ENCODE data around the gene PPP1CB. TPM values are rescaled to one million over a fixed set of nuclear protein-coding genes. Genes with fewer than 3 reads are reported as not detected.

The PPP1CB gene
- total and polyA plus RNA-seq, 4 donors, result 85.7 to 309 (median 181) TPM

DNA sequence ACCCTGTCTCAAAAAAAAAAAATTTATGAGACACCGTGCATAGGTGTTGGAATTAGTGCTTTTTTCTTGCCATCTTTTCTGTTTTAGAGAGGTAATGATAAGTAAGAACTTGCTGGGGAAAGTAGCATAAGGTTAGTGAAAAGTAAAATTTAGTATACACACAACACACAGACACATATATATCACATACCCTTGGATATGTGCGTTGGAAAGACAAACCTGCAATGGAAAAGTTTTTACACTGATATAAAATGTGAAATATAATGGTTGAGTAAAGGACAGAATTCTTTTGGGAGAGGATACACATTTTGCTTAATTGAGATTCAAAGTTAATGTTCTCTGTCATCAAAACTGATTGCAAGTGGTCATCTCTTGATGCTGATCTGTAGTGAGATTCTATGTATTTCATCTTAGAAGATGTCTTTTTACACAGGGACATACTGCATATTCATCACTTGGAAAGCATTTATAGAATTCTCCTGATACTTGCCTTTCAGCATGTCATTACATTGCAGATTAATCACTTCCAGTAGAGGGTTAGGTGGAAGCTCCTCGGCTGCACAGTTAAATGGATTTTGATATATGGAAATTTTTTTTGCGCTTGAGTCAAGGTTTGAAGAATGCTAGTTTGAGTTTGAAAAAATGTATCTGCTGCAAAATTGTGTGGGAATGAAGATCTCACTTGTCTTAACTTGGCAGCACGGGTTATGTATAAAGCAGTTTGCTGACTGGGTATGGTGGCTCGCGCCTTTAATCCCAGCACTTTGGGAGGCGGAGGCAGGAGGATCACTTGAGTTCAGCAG, 13.5 kb downstream of the PPP1CB start:
- Histone ChIP-seq H3K4me3 (no peak overlapping the region), H3K36me3 (ENCODE audit: control insufficient read depth in 4 of 4, insufficient read depth in 4 of 4, low read length in 4 of 4) (peaks cover 0 to 11% (median 2%) of the 10 kb centered on the region in 4 donors), H3K27ac (ENCODE audit: low read depth in 1 of 2, low read length in 1 of 2) (no peak overlapping the region), H3K9ac (ENCODE audit: insufficient read depth in 1 of 2, low read length in 2 of 2) (no peak overlapping the region), H3K4me1 (ENCODE audit: control insufficient read depth in 5 of 5, insufficient read depth in 5 of 5, low read length in 5 of 5) (peaks cover 0 to 30% (median 3%) of the 10 kb centered on the region in 5 donors), H3K27me3 (ENCODE audit: control insufficient read depth in 3 of 3, insufficient read depth in 3 of 3, low read length in 2 of 3) (no peaks in the 10 kb centered on the region), H3K9me3 (ENCODE audit: control insufficient read depth in 4 of 4, insufficient read depth in 3 of 4, low read length in 3 of 4) (no peaks in the 10 kb centered on the region)
- TF ChIP-seq CTCF (IDR thresholded peaks at IDR 0.05; ENCODE audit: control extremely low read depth, extremely low read depth), result no peak
- 88 to 90% methylated on average over 8 of the region's 8 CpGs for WGBS, 2 donors
- no peak for DNase-seq
- ATAC-seq (ENCODE audit: insufficient read depth, low FRiP score), result no peak

DNA sequence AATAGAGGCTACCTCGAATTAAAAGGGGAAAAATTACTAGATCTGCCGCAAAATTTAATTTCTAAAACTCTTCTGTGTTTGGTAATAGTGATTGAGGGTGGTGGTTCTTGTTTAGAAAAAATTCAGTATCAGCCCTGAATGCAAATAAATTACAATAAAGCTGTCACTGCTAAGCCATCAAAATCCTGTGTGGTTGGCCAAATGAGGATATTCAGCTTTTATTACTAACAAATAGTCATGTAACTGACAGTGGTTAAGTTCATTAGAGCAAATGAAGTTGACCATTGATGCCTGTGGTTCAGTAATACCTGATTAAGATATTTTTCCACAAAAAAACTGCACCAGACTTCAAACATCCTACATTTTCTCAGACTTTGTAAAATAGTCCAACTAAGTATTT, 14.4 kb downstream of the PPP1CB start:
- Histone ChIP-seq H3K4me1 (ENCODE audit: control insufficient read depth in 5 of 5, insufficient read depth in 5 of 5, low read length in 5 of 5) (peaks cover 0 to 35% (median 3%) of the 10 kb centered on the region in 5 donors), H3K9me3 (ENCODE audit: control insufficient read depth in 4 of 4, insufficient read depth in 3 of 4, low read length in 3 of 4) (no peaks in the 10 kb centered on the region), H3K9ac (ENCODE audit: insufficient read depth in 1 of 2, low read length in 2 of 2) (no peak overlapping the region), H3K4me3 (no peak overlapping the region), H3K36me3 (ENCODE audit: control insufficient read depth in 4 of 4, insufficient read depth in 4 of 4, low read length in 4 of 4) (peaks cover 0 to 8% (median under 1%) of the 10 kb centered on the region in 4 donors), H3K27me3 (ENCODE audit: control insufficient read depth in 3 of 3, insufficient read depth in 3 of 3, low read length in 2 of 3) (no peaks in the 10 kb centered on the region), H3K27ac (ENCODE audit: low read depth in 1 of 2, low read length in 1 of 2) (no peak overlapping the region)
- DNase-seq, result no peak
- TF ChIP-seq CTCF (IDR thresholded peaks at IDR 0.05; ENCODE audit: control extremely low read depth, extremely low read depth), result no peak
- WGBS, 2 donors, result 91 to 92% methylated on average over 2 of the region's 2 CpGs
- no peak for ATAC-seq (ENCODE audit: insufficient read depth, low FRiP score)

DNA sequence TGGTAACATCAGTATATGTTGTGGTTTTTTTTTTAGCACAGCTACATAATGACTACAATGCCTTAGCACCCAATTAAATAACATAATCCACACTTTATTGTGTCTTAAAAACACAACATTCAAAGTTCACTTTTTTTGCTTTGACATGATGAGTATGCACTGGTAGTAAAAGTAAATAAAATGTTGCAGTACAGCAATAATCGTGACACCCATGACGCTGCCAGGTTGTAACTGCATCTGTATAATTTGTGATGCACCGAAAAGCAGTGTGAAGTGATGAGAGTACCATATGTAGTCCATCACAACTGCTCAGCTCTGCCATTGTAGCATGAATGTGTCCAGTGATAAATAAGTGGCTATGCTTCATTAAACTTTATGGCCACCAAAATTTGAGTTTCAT, 15.7 kb downstream of the PPP1CB start:
- DNase-seq (no peak), ATAC-seq (ENCODE audit: insufficient read depth, low FRiP score) (no peak)
- Histone ChIP-seq H3K4me3 (no peak overlapping the region), H3K36me3 (ENCODE audit: control insufficient read depth in 4 of 4, insufficient read depth in 4 of 4, low read length in 4 of 4) (peaks cover 0 to 4% (median 0%) of the 10 kb centered on the region in 4 donors), H3K4me1 (ENCODE audit: control insufficient read depth in 5 of 5, insufficient read depth in 5 of 5, low read length in 5 of 5) (peaks cover 0 to 38% (median 2%) of the 10 kb centered on the region in 5 donors), H3K9ac (ENCODE audit: insufficient read depth in 1 of 2, low read length in 2 of 2) (no peak overlapping the region), H3K9me3 (ENCODE audit: control insufficient read depth in 4 of 4, insufficient read depth in 3 of 4, low read length in 3 of 4) (no peaks in the 10 kb centered on the region), H3K27me3 (ENCODE audit: control insufficient read depth in 3 of 3, insufficient read depth in 3 of 3, low read length in 2 of 3) (no peaks in the 10 kb centered on the region), H3K27ac (ENCODE audit: low read depth in 1 of 2, low read length in 1 of 2) (no peak overlapping the region)
- TF ChIP-seq CTCF (IDR thresholded peaks at IDR 0.05; ENCODE audit: control extremely low read depth, extremely low read depth), result no peak
- 81 to 84% methylated on average over 3 of the region's 3 CpGs for WGBS, 2 donors

All from lung (tissue), 12 donors.